SK-N-DZ (cell line): ENCODE results near the gene CIAPIN1.

Experiments used
- DNase-seq: peaks from one replicate; pipeline ENCODE4 v3.0.0-alpha.2; 2015; ENCODE audit warnings: low spot score

The CIAPIN1 gene

DNA sequence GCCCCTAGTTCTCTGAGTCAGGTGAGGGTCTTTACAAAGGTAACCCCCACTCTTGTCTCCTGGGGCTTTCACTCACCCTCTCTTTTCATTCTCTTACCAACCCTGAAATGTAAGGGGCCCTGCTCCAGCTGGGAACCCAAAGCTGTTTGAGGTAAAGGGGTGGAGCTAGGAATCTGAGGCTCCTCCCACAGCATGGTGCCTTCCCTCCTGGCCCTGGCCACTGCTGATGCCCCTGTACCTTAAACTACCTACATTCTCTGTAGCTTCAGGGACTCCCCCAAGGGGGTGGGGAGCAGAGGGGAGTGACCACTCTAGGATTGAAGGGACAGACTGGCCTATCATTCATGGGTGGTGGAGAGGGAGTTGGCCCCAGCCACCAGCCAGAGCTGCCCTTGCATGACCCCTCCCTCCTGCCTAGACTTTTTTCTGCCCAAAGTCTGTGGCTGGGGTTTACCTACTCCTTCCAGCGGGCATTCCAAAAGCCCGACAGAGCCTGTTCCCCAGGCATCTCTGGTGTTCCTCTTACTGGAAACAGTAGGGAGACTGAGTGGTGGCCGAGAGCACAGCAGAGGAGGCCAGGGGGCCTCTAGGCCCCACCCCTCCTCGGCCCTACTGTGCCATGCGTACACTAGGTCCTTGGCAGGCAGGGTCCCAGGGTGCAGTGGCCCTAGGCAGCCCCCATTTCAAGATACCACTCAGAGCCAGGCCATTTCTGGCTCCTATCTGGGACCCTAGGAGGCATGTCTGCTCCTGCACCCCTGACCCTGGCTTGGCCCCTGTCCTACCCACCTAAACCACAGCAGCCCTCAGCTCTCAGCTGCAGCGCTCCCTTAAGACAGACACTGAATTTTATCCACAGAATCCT, 29.6 kb upstream of the CIAPIN1 start:
- DNase-seq, result no peak

DNA sequence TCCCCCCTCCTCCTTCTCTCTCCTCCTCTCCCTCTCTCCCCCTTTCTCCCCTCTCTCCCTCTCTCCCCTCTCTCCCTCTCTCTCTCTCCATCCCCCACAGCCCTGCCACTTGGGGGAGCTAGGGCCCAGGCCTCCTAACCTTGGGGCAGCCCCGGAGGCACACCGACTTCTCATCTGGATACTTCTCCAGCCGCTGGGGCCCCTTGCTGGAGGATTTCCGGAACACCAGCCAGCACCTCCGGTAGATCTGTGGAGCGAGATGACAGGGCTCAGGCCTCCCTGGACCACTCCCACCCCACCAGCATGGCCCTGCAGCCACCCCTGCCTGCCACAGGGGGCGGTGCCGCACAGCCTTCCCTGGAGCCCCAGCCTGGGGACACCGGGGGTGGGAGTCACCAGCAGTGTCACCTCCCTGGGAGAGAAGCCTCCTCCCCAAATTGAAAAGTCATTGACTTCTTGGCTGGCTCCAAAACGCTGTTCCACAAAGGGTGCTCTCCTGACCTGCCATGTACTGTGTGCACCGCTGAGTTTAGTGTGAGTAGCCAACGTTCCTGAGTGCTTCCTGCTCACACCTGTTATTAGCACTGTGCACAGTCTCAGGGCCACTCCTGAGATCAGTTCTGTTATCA, 28.6 kb upstream of the CIAPIN1 start:
- DNase-seq, result peak; percentile 81

DNA sequence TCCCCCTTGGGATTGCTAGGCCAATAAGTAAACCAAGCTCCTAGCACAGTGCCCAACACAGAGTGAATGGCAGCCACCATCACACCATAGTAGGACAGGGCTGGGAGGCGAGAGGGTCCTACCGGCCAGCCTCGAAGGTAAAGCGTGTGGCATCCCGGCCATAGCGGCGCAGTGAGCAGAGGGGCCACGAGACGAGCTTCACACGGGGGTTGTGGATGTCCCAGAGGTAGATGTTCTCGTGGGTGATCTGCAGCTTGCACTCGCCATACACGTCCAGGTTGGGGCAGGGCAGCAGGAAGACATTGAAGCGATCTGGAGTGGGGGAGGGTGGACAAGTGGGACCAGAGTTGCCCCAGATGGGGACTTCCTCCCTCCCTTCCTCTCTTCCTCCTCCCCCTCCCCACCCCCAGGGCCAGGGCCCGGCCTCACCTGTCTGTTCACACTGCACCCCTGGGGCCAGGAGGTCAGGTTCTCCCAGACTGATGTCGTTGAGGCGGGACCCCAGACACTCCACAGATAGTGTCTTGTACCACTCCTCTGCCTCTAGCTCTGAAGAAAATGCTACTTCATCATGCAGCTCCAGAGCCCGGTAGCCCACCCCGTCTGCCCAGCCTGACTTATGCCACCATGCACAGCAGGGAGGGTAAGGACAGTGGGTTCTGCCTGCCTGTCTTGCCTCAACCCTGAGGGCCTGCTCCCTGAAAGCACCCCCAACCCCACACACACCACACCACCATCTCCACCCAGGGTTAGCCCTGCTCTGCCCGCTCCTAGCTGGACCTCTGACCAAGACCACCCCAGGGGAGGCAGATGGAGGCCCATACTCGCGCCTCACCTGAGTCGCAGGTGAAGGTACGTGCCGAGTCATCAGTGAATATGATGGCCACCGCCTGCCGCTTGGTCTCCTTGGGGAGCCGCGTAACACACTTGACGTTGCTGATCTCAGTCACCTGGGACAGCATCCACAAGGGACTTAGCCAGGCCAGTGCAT, 27.8 kb upstream of the CIAPIN1 start:
- DNase-seq, result no peak

GRCh38 chr16:57473906-57474305, 26.7 kb upstream of the CIAPIN1 start:
- no peak for DNase-seq

DNA sequence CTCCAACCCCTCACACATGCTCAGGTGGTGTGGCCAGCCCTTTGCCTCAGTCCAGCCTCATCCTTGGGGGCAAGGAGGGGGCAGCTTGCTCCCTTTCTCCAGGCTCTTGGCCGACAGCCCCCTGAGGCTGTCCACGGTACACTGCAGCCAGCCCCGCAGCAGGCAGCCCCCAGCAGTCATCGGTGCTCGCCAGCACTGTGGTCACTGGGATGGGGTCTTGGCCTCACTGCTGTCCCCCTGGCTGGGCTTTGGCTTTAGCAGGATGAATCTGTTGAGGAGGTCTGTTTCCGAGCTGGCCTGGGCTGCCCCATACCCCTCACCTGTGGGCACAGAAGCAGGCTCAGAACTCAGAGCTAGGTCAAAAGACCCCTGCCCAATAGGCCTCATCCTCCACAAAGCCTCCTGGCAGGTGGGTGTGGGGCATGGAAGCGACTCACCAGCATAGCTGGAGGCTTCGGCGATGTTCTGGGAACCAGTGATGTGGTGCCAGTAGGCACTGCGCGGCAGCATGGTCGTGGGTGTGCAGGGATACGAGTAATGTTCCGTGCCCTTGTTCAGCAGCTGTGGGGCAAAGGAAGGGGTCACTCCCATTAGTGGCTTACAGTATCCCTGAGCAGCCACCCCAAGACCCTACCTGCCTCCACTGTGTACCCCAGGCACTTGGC, 26.1 kb upstream of the CIAPIN1 start:
- no peak for DNase-seq

GRCh38 chr16:57472665-57473060, 25.5 kb upstream of the CIAPIN1 start:
- no peak for DNase-seq

GRCh38 chr16:57471852-57472664, 24.9 kb upstream of the CIAPIN1 start:
- DNase-seq, result no peak

DNA sequence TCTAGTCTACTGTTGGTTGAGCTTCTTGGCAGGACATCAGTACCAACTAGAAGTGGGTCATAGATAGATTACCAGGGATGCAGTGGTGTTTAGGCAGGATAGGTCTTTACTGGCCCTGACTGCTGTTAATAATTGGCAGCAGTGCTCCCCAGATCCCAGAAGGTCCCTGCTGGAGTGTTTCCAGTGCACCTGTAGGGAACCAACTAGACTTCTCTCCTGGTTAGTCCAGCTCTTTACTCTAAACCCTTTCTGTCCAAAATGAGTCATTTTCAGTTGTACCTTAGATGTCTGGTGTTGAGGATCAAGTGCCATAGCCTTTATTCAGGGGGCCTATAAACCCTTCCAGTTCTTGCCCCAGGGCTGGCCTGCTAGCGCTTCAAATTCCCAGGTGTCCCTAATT, 24.0 kb upstream of the CIAPIN1 start:
- no peak for DNase-seq

DNA sequence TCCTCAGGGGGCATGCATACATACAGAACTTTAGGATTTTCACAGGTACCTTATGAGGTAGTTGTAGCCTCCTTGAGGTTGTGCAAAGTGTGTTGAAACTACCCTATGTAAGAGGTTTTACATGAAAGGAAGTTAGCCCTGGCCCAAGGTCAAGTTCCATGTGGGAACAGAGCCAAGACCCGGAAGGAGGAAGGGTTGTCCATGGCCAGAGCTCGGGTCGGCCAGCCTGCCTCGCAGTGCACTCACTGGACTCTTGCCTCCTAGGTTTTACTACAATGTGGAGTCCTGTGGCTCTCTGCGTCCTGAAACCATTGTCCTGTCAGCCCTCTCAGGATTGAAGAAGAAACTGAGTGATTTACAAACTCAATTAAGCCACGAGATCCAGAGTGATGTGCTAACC, 23.5 kb upstream of the CIAPIN1 start:
- no peak for DNase-seq

DNA sequence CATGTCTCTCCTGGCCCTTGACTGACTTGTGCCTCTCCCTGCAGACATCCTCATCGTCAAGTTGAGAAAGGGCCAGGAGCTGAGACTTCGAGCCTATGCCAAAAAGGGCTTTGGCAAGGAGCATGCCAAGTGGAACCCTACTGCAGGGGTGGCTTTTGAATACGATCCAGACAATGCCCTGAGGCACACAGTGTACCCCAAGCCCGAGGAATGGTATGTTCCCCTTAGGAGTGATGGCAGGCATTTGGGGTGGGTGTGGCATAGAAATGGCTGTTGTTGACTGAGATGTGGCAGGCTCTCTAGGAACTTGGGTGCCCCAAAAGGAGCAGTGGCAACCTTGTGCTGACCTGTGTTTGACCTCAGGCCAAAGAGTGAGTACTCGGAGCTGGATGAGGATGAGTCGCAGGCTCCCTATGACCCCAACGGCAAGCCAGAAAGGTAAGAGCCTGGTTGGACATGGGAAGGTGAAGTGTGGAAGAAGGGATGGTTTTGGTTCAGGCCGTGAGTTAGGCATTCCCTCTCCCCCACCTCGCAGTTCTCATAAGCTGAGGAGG, 22.8 kb upstream of the CIAPIN1 start:
- no peak for DNase-seq

DNA sequence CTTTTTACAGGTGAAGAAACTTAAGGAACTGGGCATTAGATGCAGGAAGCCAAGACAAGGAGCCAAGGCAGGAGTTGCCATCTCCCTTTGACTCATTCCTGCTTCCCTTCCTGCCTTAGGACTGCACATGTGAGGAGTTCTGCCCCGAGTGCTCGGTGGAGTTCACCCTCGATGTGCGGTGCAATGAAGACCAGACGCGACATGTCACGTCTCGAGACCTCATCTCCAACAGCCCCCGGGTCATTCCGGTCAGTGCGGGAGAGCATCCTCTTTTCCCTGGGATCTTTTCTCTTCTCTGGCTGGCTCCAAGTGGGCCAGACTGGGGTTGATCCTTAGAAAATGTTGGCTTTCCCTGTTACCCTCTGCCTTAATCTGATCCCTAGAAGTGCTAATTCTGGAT, 21.9 kb upstream of the CIAPIN1 start:
- no peak for DNase-seq

DNA sequence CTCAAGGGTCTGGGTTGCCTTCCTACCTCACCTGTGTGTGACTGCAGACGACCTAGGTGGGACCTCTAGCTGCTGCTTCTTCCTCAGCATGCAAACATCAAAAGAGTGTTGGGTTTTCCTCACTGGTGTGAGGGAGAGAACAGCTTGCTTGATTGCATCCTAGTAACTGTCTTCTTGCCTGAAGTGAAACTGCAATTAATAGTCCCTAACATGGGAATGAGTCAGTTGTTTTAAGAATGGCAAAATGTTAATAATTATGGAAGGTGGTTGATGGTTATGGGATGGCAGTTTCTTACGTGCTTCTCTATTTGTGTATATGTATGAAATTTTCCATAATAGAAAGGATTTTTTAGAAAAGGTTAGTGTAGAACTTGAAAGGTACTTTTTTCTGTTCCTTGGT, 21.2 kb upstream of the CIAPIN1 start:
- DNase-seq, result no peak

GRCh38 chr16:57464523-57464922, 17.3 kb upstream of the CIAPIN1 start:
- DNase-seq, result no peak

- DNase-seq, result no peak
These were observed 15.8 kb upstream of the CIAPIN1 start for GRCh38 chr16:57462978-57463362.

- peak; percentile 83 for DNase-seq
These were observed 15.2 kb upstream of the CIAPIN1 start, which contains the start of gene POLR2C for GRCh38 chr16:57462209-57462977. Gene POLR2C, plus strand, starts transcription at chr16:57462679. Its CDS starts 46 bp downstream, at chr16:57462725.

- DNase-seq, result no peak
These were observed 4.8 kb upstream of the CIAPIN1 start for GRCh38 chr16:57452021-57452420.

- DNase-seq, result peak; percentile 45
These were observed 527 bp downstream of the CIAPIN1 start for GRCh38 chr16:57446531-57447185.

- no peak for DNase-seq
These were observed 1.7 kb downstream of the CIAPIN1 start for GRCh38 chr16:57445510-57445909.

DNA sequence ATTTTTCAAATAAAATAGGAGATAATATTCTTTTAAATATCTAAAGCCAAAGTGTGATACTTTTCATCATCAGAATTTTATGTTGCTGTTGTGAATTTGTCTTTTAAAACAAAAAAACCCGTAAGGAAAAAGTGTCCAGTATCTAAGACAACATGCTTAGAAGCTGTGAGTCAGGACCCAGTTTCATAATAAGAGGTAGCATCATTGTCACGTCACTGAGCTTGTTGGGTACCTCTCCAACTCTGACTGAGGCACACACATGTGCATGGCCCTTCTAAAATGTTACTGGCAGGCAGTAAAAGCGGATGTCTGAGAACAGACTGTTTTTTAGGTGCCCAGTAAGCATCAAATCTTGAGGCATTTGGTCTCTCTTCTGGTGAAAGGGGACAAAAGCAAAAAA, 2.5 kb downstream of the CIAPIN1 start:
- no peak for DNase-seq
